Measurements from ENCODE around the gene PPP2R3A. TPM values are rescaled to one million over a fixed set of nuclear protein-coding genes. Genes with fewer than 3 reads are reported as not detected.
A peak's percentile ranks its signal among the peaks of the same experiment; 100 is the strongest.

PPP2R3A gene
- total RNA-seq, 4 donors from 2014 or later = 34.7 to 73.4 (median 38.8) TPM

GRCh38 chr3:136070953-136071949 lies 105.7 kb downstream of the PPP2R3A start:
- in situ Hi-C loops (cut with MboI; ENCODE audit: low pct_ligation_motif_present in 1 of 4, low pct_unique_long_range_greater_than_20kb in 1 of 4, low sequenced_read_pairs in 3 of 4) (loop anchor here in 3 of 4 donors (5.0 to 10.0 kb wide), 4 partner anchors 314 to 951 kb away; no protein-coding TSS in a partner anchor), intact Hi-C loops (cut with DNase I; ENCODE audit: low total_unique reads) (loop anchor here (2.0 kb wide), 1 partner anchor 180 kb away; the partner anchor contains the start of gene PCCB)
- 44 to 57% methylated on average over 6 to 9 of the region's 9 CpGs for WGBS, 2 donors (ENCODE audit: low coverage in 1 of 2)
- Histone ChIP-seq H3K27ac (peak overlapping the region; percentile 36 to 66 (median 58)), H3K27me3 (no peaks in the 10 kb centered on the region), H3K9me3 (no peaks in the 10 kb centered on the region), H3K4me3 (no peak overlapping the region), H3K36me3 (peaks cover 0 to 6% (median 0%) of the 10 kb centered on the region in 4 donors), H3K4me1 (peaks cover 0 to 5% (median 0%) of the 10 kb centered on the region in 4 donors)
- TF ChIP-seq CTCF (IDR thresholded peaks at IDR 0.05) (no peak), EP300 (IDR thresholded peaks at IDR 0.05; ENCODE audit: low read depth) (no peak), POLR2A (IDR thresholded peaks at IDR 0.05) (no peak), POLR2AphosphoS5 (IDR thresholded peaks at IDR 0.05) (no peak)
- DNase-seq = no peak

GRCh38 chr3:136074546-136075170 lies 109.1 kb downstream of the PPP2R3A start:
- no peaks in the 10 kb centered on the region for H3K9me3 ChIP-seq
- no peak overlapping the region for H3K4me3 ChIP-seq
- in situ Hi-C loops (cut with MboI; ENCODE audit: low pct_ligation_motif_present in 1 of 4, low pct_unique_long_range_greater_than_20kb in 1 of 4, low sequenced_read_pairs in 3 of 4) = loop anchor here (5.0 to 25.0 kb wide), 8 partner anchors 188 to 948 kb away; partner anchors contain the start of gene PCCB (in 3 of the 4)
- DNase-seq = no peak
- H3K27ac ChIP-seq = no peak overlapping the region
- H3K36me3 ChIP-seq = peaks cover 0 to 6% (median 0%) of the 10 kb centered on the region in 4 donors
- TF ChIP-seq POLR2A (IDR thresholded peaks at IDR 0.05) = no peak
- TF ChIP-seq EP300 (IDR thresholded peaks at IDR 0.05; ENCODE audit: low read depth) = no peak
- no peak for TF ChIP-seq POLR2AphosphoS5 (IDR thresholded peaks at IDR 0.05)
- 97 to 100% methylated on average over 1 of the region's 1 CpG for WGBS, 2 donors (ENCODE audit: low coverage in 1 of 2)
- H3K4me1 ChIP-seq = peaks cover 0 to 5% (median 0%) of the 10 kb centered on the region in 4 donors
- intact Hi-C loops (cut with DNase I; ENCODE audit: low total_unique reads) = no loop called here
- no peaks in the 10 kb centered on the region for H3K27me3 ChIP-seq

- H3K27ac ChIP-seq = no peak overlapping the region
- in situ Hi-C loops (cut with MboI; ENCODE audit: low pct_ligation_motif_present in 1 of 4, low pct_unique_long_range_greater_than_20kb in 1 of 4, low sequenced_read_pairs in 3 of 4) = loop anchor here (10.0 to 25.0 kb wide), 7 partner anchors 187 to 939 kb away; partner anchors contain the start of gene PCCB (in 3 of the 4)
- H3K4me1 ChIP-seq = peaks cover 0 to 5% (median 0%) of the 10 kb centered on the region in 4 donors
- no peak overlapping the region for H3K4me3 ChIP-seq
- intact Hi-C loops (cut with DNase I; ENCODE audit: low total_unique reads) = no loop called here
- WGBS, 2 donors (ENCODE audit: low coverage in 1 of 2) = 87 to 100% methylated on average over 1 of the region's 1 CpG
- peaks cover 0 to 6% (median 0%) of the 10 kb centered on the region in 4 donors for H3K36me3 ChIP-seq
- no peaks in the 10 kb centered on the region for H3K9me3 ChIP-seq
- DNase-seq = peak; percentile 75
- H3K27me3 ChIP-seq = no peaks in the 10 kb centered on the region
- TF ChIP-seq POLR2AphosphoS5 (IDR thresholded peaks at IDR 0.05) = no peak
- TF ChIP-seq CTCF (IDR thresholded peaks at IDR 0.05) = peak; percentile 91 to 95 (median 94)
Measured at GRCh38 chr3:136075218-136075808, 109.8 kb downstream of the PPP2R3A start.

- no peaks in the 10 kb centered on the region for H3K27me3 ChIP-seq
- no peak overlapping the region for H3K27ac ChIP-seq
- intact Hi-C loops (cut with DNase I; ENCODE audit: low total_unique reads) (no loop called here), in situ Hi-C loops (cut with MboI; ENCODE audit: low pct_ligation_motif_present in 1 of 4, low pct_unique_long_range_greater_than_20kb in 1 of 4, low sequenced_read_pairs in 3 of 4) (loop anchor here (10.0 to 25.0 kb wide), 7 partner anchors 186 to 939 kb away; partner anchors contain the start of gene PCCB (in 3 of the 4))
- 60 to 61% methylated on average over 3 of the region's 3 CpGs for WGBS, 2 donors (ENCODE audit: low coverage in 1 of 2)
- H3K4me1 ChIP-seq = peaks cover 0 to 3% (median 0%) of the 10 kb centered on the region in 4 donors
- peaks cover 0 to 6% (median 0%) of the 10 kb centered on the region in 4 donors for H3K36me3 ChIP-seq
- no peak for TF ChIP-seq CTCF (IDR thresholded peaks at IDR 0.05)
- H3K4me3 ChIP-seq = no peak overlapping the region
- H3K9me3 ChIP-seq = no peaks in the 10 kb centered on the region
- no peak for DNase-seq
Measured at GRCh38 chr3:136075811-136076210, 110.3 kb downstream of the PPP2R3A start.

All from transverse colon (tissue), 4 donors.